Measurements from ENCODE around the gene TRPV6.

Gene TRPV6

GRCh38 chr7:142910031-142910433 lies 24.5 kb upstream of the TRPV6 start:
- intact Hi-C loops (cut with DNase I) = no loop called here
- no peak for DNase-seq

GRCh38 chr7:142908921-142909890 lies 23.7 kb upstream of the TRPV6 start:
- intact Hi-C loops (cut with DNase I) = no loop called here
- peak in 11 of 42 donors; percentile 11 to 39 (median 16) for DNase-seq

GRCh38 chr7:142908290-142908689 lies 22.7 kb upstream of the TRPV6 start:
- intact Hi-C loops (cut with DNase I) = no loop called here
- DNase-seq = no peak

GRCh38 chr7:142906643-142907042 lies 21.1 kb upstream of the TRPV6 start:
- intact Hi-C loops (cut with DNase I) = no loop called here
- DNase-seq = no peak

GRCh38 chr7:142905759-142906158 lies 20.2 kb upstream of the TRPV6 start:
- no peak for DNase-seq
- intact Hi-C loops (cut with DNase I) = no loop called here

- DNase-seq = no peak
- intact Hi-C loops (cut with DNase I) = no loop called here
Observed at GRCh38 chr7:142904128-142904527, 18.6 kb upstream of the TRPV6 start.

GRCh38 chr7:142901426-142902259 lies 16.1 kb upstream of the TRPV6 start:
- intact Hi-C loops (cut with DNase I) = no loop called here
- peak in 1 of 42 donors; percentile 19 for DNase-seq

GRCh38 chr7:142899661-142900060 lies 14.1 kb upstream of the TRPV6 start:
- DNase-seq = no peak
- intact Hi-C loops (cut with DNase I) = no loop called here

GRCh38 chr7:142898377-142899170 lies 13.0 kb upstream of the TRPV6 start:
- intact Hi-C loops (cut with DNase I) = no loop called here
- DNase-seq = peak in 2 of 42 donors; percentile 7 to 26

- intact Hi-C loops (cut with DNase I) = no loop called here
- DNase-seq = peak in 1 of 42 donors; percentile 26
Observed at GRCh38 chr7:142897691-142898090, 12.1 kb upstream of the TRPV6 start.

- intact Hi-C loops (cut with DNase I) = no loop called here
- peak in 2 of 42 donors; percentile 17 to 32 for DNase-seq
Observed at GRCh38 chr7:142896741-142897379, 11.3 kb upstream of the TRPV6 start.

- DNase-seq = peak in 2 of 42 donors; percentile 7 to 13
- intact Hi-C loops (cut with DNase I) = no loop called here
Observed at GRCh38 chr7:142896151-142896550, 10.6 kb upstream of the TRPV6 start.

GRCh38 chr7:142894985-142895593 lies 9.5 kb upstream of the TRPV6 start:
- intact Hi-C loops (cut with DNase I) = no loop called here
- peak in 2 of 42 donors; percentile 26 to 37 for DNase-seq

GRCh38 chr7:142894112-142894984 lies 8.8 kb upstream of the TRPV6 start:
- DNase-seq = peak in 2 of 42 donors; percentile 23 to 30
- intact Hi-C loops (cut with DNase I) = no loop called here

GRCh38 chr7:142892951-142893350 lies 7.4 kb upstream of the TRPV6 start:
- peak in 2 of 42 donors; percentile 13 to 17 for DNase-seq
- intact Hi-C loops (cut with DNase I) = no loop called here

GRCh38 chr7:142891490-142892082 lies 6.0 kb upstream of the TRPV6 start:
- peak in 1 of 42 donors; percentile 18 for DNase-seq
- intact Hi-C loops (cut with DNase I) = no loop called here
